Heart left ventricle (tissue), 13 donors: ENCODE data around the gene RBKS.

ENCODE experiments used
- CTCF ChIP-seq, 12 donors: fragments of 200-600 bp; sonication (generic) in 4 of 12; IDR thresholded peaks; one replicate each; pipeline versions ENCODE4 v1.5.0 to v1.8.0; 2018 to 2022; ENCODE audit warnings: antibody characterized with exemption in 12 of 12, mild to moderate bottlenecking in 5 of 12
- POLR2A ChIP-seq, 2 donors: fragments of 450-650 bp; IDR thresholded peaks; one replicate each; pipeline ENCODE4 v1.6.1; 2017; ENCODE audit warnings: antibody characterized with exemption in 2 of 2, mild to moderate bottlenecking in 2 of 2, moderate library complexity in 2 of 2
- donor health status: ischemic (EF 13 %, LVEDD 7.1; RV severe dilation, severe dysfunction).
- donor health status: DM: no; HTN: yes; CAD: no.
- donor health status: DM: no; HTN: no; CAD: no.
- donor health status: ischemic (EF 25% LVEDD 6.9; RV normal size, moderate dysfunction).
- donor health status: ischemic (EF 25% LVEDD 5.7; RV mildly dilated, moderate dysfunction).
- donor health status: ischemic (EF 35%, LVEDD 5.7; RV mildly dilated, moderate dysfunction).
- donor health status: nonischemic (EF 11% LVEDD 7.7; RV severe dilation, severe dysfunction).
- donor health status: DM: yes; HTN: yes; CAD: no.
- donor health status: PGD.
- donor health status: ischemic (EF 29% LVEDD 5.4; RV normal size, mild dysfunction).
- donor health status: nonischemic (EF 23%, LVEDD 6.1; RV moderate dilation, normal function).

- no peak for TF ChIP-seq CTCF (IDR thresholded peaks at IDR 0.05)
- TF ChIP-seq POLR2A (IDR thresholded peaks at IDR 0.05) = no peak
Measured at GRCh38 chr2:27808418-27808817, 81.8 kb downstream of the RBKS start.
